HG03354 (cell line): ENCODE results near the gene KLF1.
"Not testable (repeated sequence)": the region's sequence is repeated elsewhere in the genome, so short reads cannot be mapped to it uniquely, and the experiment has no call there.

Source experiments
- ATAC-seq: cut with Tn5 transposase; IDR thresholded peaks from one replicate; pipeline ENCODE4 v1.9.1; 2021; ENCODE audit warnings: mild to moderate bottlenecking; ENCODE audit not compliant: unreplicated experiment, poor library complexity, severe bottlenecking

KLF1 gene

GRCh38 chr19:12886969-12887747, at the start of gene KLF1:
TSS of gene KLF1 (minus strand) at chr19:12887201. CDS start at chr19:12887140, 61 bp downstream.
- ATAC-seq = no peak

GRCh38 chr19:12936582-12936981, 49.6 kb upstream of the KLF1 start:
- no peak for ATAC-seq

GRCh38 chr19:12935071-12935470, 48.1 kb upstream of the KLF1 start:
- ATAC-seq = no peak

GRCh38 chr19:12933287-12934072, 46.5 kb upstream of the KLF1 start, which contains the start of gene FARSA:
TSS of gene FARSA (minus strand) at chr19:12933711. CDS start at chr19:12933696, 15 bp downstream.
- peak; percentile 56 for ATAC-seq

- ATAC-seq = no peak
Measured at GRCh38 chr19:12932392-12933286, 45.6 kb upstream of the KLF1 start.

- no peak for ATAC-seq
Measured at GRCh38 chr19:12930002-12930645, 43.1 kb upstream of the KLF1 start.

GRCh38 chr19:12924621-12925310, 37.8 kb upstream of the KLF1 start:
- ATAC-seq = no peak

- ATAC-seq = no peak
Measured at GRCh38 chr19:12922959-12923358, 36.0 kb upstream of the KLF1 start.

- ATAC-seq = no peak
Measured at GRCh38 chr19:12921047-12921446, 34.0 kb upstream of the KLF1 start.

GRCh38 chr19:12918253-12918652, 31.3 kb upstream of the KLF1 start:
- no peak for ATAC-seq

- not testable (repeated sequence) for ATAC-seq
Measured at GRCh38 chr19:12915860-12916259, 28.9 kb upstream of the KLF1 start.

- no peak for ATAC-seq
Measured at GRCh38 chr19:12913851-12914690, 27.1 kb upstream of the KLF1 start.

- ATAC-seq = no peak
Measured at GRCh38 chr19:12913011-12913561, 26.1 kb upstream of the KLF1 start.

- no peak for ATAC-seq
Measured at GRCh38 chr19:12912571-12912970, 25.6 kb upstream of the KLF1 start.

- no peak for ATAC-seq
Measured at GRCh38 chr19:12907166-12907565, 20.2 kb upstream of the KLF1 start.

- ATAC-seq = peak; percentile 86
Measured at GRCh38 chr19:12899891-12900518, 13.0 kb upstream of the KLF1 start.

GRCh38 chr19:12896460-12896859, 9.5 kb upstream of the KLF1 start:
- ATAC-seq = no peak
